ENCODE results near the gene B9D1.

B9D1 gene

GRCh38 chr17:19295473-19296135, 66.9 kb downstream of the B9D1 start:
- Histone ChIP-seq H3K4me3 (ENCODE audit: low read depth, low read length) (no peak overlapping the region), H3K27ac (no peak overlapping the region)

GRCh38 chr17:19294443-19294842, 68.1 kb downstream of the B9D1 start:
- no peaks in the 10 kb centered on the region for H3K36me3 ChIP-seq
- H3K4me3 ChIP-seq (ENCODE audit: low read depth, low read length), result no peak overlapping the region
- DNase-seq, result no peak
- TF ChIP-seq CTCF (IDR thresholded peaks at IDR 0.05; ENCODE audit: low read depth, low read length), result no peak
- no peak overlapping the region for H3K27ac ChIP-seq
- no peaks in the 10 kb centered on the region for H3K27me3 ChIP-seq (ENCODE audit: insufficient read depth, low read depth, severe bottlenecking)
- no peaks in the 10 kb centered on the region for H3K9me3 ChIP-seq (ENCODE audit: severe bottlenecking)

More at GRCh38 chr17:19295473-19296135, 66.9 kb downstream of the B9D1 start:
- Histone ChIP-seq H3K36me3 (no peaks in the 10 kb centered on the region), H3K9me3 (ENCODE audit: severe bottlenecking) (no peaks in the 10 kb centered on the region), H3K27me3 (ENCODE audit: insufficient read depth, low read depth, severe bottlenecking) (no peaks in the 10 kb centered on the region)
- no peak for TF ChIP-seq CTCF (IDR thresholded peaks at IDR 0.05; ENCODE audit: low read depth, low read length)
- DNase-seq, result peak; percentile 53
